ENCODE data around the gene FSCB. TPM values are rescaled to one million over a fixed set of nuclear protein-coding genes. Genes with fewer than 3 reads are reported as not detected.
"Not testable (repeated sequence)": the region's sequence is repeated elsewhere in the genome, so short reads cannot be mapped to it uniquely, and the experiment has no call there.

The FSCB gene, protein sequence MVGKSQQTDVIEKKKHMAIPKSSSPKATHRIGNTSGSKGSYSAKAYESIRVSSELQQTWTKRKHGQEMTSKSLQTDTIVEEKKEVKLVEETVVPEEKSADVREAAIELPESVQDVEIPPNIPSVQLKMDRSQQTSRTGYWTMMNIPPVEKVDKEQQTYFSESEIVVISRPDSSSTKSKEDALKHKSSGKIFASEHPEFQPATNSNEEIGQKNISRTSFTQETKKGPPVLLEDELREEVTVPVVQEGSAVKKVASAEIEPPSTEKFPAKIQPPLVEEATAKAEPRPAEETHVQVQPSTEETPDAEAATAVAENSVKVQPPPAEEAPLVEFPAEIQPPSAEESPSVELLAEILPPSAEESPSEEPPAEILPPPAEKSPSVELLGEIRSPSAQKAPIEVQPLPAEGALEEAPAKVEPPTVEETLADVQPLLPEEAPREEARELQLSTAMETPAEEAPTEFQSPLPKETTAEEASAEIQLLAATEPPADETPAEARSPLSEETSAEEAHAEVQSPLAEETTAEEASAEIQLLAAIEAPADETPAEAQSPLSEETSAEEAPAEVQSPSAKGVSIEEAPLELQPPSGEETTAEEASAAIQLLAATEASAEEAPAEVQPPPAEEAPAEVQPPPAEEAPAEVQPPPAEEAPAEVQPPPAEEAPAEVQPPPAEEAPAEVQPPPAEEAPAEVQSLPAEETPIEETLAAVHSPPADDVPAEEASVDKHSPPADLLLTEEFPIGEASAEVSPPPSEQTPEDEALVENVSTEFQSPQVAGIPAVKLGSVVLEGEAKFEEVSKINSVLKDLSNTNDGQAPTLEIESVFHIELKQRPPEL
- not detected for total RNA-seq

DNA sequence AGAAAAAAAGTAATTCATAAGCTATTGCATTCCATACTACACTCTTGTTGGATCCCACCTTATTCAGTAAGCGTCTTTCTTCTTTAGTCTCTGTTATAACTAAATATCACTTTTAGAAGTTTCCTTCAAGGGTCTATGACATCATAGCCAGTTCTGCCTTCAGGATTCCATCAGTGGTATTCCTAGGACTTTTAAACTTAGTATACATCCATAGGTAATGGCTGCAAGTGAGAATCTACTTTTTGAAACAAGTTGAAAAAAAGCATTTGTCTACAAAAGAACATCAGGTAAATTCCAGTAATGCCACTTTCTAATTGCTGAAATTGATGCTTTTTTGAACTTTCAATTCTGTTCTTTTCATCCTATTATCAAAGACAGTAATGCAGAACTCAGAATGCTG is at the start of gene FSCB:
FSCB (minus strand) TSS at position 101 of the 400 bp plus-strand sequence. CDS start 296 bp downstream, outside the sequence.
- DNase-seq (ENCODE audit: low read depth in 2 of 3, low spot score in 2 of 3), result no peak

DNA sequence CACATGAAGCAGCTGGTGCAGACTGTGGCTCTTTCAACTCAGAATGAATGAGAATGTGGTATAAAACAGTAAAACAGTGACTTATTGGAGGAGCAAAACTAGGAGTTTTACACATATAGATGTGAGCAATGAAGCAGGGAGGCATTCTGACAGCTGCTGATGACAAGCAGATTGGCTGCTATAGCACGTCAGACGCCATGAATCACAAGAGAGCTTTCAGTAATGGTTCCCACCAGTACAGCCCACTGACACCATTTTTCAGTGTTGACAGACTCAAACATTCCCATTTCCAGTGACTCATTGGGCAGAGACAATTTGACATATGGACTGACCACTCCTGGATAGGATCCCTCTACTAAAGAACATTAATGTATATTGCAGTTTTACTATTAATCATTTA is 24.6 kb upstream of the FSCB start:
- no peak for DNase-seq (ENCODE audit: low read depth in 2 of 3, low spot score in 2 of 3)

DNA sequence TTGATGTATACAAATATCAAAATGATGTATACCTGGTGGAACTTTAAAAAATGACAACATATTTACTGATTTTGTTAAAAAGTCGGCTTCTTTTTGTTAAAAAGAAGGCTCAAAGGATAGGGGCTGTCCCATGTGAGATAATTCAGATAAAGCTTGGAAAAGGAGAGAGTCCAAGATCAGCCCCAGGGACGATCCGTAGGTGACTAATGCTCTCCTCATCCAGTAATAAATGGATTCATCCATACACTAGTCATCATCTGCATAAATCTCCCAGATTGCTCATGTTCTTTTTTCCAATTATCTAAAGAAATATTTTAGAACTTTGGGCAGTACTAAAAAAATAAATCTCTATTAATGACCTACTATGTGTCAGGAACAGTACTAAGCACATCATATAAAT is 23.4 kb upstream of the FSCB start:
- DNase-seq (ENCODE audit: low read depth in 2 of 3, low spot score in 2 of 3), result no peak

DNA sequence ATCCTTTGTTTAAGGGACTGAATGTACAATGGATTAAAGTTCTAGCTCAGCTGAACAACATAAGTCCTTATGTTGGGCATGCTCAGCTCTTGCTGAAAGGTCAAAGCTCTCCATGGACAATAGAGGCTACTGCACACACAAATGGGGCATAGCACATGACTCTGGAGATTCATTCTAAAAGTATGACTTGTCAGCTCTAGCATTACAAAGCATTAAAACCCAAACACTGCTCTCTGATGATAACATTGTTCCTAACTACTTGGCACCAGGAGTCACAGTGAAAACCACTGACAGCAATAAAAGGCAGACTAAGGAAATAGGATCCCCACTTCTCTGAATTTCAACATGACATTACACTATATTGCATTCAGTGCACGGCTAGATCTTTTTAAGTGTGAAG is 21.9 kb upstream of the FSCB start:
- no peak for DNase-seq (ENCODE audit: low read depth in 2 of 3, low spot score in 2 of 3)

DNA sequence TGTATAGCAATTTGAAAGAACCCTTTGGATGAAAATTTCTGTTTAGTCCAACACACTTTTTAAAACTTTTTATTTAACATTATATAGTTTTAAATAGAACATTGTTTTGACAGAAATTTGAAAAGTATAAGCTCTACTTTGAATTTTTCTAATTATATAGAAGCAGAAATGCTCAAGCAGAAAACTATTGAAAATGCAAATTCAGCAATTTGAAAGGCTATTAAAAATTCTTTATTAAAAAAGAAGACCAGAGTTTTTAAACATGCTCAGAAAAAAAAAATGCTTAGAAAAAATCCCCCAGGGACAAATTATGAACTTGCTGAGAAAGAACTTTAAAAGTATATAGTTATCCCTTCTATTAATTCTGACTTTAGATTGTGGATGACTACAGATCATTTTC is 21.1 kb upstream of the FSCB start:
- DNase-seq (ENCODE audit: low read depth in 2 of 3, low spot score in 2 of 3), result no peak

DNA sequence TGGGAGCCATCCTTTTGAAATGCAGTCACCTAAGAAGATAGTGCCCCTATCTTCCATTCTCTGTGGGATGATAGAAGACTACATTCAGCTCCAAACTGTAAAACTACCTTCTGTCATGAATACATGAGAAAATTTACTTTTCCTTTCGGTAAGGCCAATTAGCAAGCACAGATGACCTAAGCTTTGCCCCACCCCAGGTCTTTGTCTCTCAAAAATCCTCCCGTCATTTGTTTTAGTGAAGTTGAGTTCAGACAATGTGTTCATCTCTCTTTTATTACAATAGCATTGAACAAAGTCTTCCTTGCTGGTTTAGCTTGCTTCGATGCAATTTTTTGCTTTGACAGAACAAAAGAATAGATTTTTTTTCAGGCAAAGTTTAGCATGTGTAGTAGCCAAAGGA is 18.2 kb upstream of the FSCB start:
- DNase-seq (ENCODE audit: low read depth in 2 of 3, low spot score in 2 of 3), result no peak

DNA sequence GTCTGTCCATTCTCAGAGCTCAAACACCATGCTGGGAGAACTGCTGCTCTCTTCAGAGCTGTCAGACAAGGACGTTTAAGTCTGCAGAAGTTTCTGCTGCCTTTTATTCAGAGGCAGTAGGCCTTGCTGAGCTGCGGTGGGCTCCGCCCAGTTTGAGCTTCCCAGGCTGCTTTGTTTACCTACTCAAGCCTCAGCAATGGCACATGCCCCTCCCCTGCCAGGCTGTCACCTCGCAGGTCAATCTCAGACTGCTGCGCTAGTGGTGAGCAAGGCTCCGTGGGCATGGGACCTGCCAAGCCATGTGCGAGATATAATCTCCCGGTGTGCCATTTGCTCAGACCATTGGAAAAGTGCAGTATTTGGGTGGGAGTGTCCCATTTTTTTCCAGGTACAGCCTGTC is 8.6 kb upstream of the FSCB start:
- not testable (repeated sequence) for DNase-seq (ENCODE audit: low read depth in 2 of 3, low spot score in 2 of 3)

DNA sequence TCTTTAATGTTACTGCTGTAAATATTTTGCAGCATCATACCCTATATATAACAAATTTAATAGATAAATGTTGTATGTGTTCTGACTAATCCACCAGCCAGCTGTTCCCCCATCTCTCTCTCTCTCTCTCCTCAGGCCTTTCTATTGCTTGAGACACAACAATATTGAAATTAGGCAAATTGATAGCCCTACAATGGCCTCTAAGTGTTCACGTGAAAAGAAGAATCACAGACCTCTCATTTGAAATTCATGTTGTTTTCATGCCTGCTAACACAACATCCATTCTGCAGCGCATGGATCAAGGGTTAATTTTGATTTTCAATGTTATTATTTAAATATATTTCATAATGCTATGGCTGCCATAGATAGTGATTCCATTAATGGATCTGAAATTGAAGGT is 1.8 kb upstream of the FSCB start:
- no peak for DNase-seq (ENCODE audit: low read depth in 2 of 3, low spot score in 2 of 3)

DNA sequence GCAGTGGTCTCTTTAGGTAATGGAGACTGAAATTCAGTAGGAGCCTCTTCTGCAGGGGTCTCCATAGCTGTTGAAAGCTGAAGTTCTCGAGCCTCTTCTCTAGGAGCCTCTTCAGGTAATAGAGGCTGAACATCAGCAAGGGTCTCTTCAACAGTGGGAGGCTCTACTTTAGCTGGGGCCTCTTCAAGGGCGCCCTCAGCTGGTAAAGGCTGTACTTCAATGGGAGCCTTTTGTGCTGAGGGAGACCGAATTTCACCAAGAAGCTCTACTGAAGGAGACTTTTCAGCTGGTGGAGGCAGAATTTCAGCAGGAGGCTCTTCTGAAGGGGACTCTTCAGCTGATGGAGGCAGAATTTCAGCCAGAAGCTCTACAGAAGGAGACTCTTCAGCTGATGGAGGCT is 1.5 kb downstream of the FSCB start:
- DNase-seq (ENCODE audit: low read depth in 2 of 3, low spot score in 2 of 3), result no peak

DNA sequence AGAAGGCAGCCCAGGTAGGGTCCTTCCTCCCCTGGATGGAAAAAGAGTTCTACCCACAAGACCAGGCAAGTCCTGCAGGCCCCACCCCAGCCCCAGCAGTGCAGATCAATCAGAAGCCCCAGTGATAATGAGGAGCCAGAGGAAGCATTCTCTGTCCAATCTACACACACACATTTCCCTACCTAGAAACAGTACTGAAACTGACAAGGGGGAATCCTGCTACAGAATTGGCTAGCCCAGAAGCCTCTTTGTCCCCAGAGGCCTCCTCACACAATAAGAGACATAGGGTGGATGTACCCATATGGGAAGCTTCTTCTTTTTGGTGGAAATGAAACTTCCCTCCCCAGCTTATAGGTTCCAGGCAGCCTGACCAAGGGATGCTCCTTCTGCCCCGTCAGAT is 9.9 kb downstream of the FSCB start:
- DNase-seq (ENCODE audit: low read depth in 2 of 3, low spot score in 2 of 3), result no peak

DNA sequence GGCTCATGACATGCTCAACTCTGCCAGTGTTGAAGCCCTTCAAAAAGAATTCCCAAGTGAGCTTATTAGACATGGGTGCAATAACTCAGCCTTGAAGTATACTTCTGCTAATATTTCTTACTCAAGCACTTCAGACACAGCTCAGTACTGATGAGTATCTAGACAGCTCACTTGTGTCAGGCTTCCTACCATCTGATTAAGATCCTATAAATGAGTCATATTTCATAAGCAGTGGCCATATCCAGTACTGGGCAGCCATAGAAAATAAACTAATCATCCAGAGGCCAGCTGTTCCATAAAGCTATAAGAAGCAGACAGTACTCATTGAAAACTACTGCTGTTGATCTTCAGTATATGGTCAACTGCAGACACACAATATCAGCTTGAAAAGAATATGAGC is 12.9 kb downstream of the FSCB start:
- no peak for DNase-seq (ENCODE audit: low read depth in 2 of 3, low spot score in 2 of 3)

DNA sequence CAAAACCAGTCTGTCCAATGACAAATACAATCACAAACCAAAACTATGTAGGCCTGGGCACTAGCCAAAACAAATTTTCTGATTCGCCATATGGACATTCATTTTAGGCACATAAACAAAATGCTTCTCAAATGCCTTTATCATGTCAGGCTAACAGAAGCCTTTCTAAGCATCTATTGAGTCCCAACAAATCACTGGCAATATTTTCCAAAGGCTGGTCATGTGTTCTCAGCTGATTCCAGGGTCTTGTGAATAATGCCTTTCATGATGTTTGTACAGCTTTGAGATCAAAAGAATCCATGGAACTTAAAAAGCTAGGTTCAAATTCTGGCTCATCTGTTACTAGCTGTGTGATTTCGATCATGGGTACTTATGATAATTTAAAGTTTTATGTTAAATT is 16.1 kb downstream of the FSCB start:
- no peak for DNase-seq (ENCODE audit: low read depth in 2 of 3, low spot score in 2 of 3)

DNA sequence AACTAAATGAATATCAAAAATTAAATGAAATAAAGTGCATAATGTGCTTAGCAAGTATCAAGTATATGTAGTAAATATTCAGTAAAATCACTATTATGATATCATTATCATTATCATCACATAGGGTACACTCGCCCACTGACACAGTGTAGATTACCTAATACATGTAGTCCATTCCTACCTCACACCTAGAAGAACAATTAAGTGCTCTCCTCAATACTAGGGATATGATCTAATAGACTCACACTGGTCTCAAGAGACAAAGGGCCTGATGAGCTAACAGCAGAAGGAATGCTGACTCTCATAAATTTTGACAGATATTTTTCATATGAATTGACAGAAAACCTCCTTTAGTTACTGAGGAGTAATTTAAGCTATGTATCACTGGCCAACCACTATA is 29.1 kb downstream of the FSCB start:
- no peak for DNase-seq (ENCODE audit: low read depth in 2 of 3, low spot score in 2 of 3)

DNA sequence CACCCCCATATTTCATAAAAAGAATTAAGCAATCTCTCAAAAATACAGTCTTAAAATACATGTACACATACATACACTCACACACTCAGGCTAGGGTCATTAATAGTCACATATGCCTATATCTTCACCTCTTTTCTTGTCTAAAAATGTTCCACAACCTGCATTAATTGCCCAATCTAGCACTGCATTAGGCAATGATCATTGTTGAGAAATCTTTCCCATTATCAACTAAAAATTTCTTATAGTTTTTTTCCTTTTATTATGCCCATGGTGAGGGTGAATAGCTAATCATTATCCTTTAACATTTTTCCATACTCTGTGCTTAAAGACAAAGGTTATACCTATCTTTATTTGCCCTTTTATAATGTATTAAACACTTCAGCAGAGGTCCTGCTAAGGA is 38.3 kb downstream of the FSCB start:
- DNase-seq (ENCODE audit: low read depth in 2 of 3, low spot score in 2 of 3), result no peak

DNA sequence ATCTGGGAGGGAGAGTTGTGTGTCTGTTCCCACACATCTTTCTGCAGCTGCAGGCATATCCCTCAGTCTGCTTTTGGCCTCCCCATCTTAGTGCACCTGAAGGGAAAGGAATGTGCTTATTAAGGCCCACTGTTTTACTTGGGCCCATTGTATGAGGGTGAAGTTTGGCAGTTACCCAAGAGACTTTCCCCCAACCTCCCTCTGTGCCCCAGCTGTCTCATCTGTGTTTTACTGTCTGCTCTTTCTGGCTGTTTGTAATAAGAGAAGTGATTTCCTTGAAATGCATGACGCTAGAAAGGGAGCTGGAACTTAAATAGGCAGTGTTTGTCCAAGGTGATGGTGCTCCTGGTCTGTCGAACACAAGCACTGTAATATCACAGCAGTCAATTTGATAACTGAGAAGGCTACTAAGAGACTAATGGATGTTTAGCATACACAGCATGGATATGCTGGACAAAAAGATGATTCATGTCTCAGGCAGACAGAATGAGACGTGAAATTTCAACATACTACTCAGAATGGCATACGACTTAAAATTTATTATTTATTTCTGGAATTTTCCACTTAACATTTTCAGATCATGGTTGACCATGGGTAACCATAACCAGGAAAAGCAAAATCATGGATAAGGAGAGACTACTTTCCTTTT is 43.6 kb downstream of the FSCB start:
- DNase-seq (ENCODE audit: low read depth in 2 of 3, low spot score in 2 of 3), result no peak

DNA sequence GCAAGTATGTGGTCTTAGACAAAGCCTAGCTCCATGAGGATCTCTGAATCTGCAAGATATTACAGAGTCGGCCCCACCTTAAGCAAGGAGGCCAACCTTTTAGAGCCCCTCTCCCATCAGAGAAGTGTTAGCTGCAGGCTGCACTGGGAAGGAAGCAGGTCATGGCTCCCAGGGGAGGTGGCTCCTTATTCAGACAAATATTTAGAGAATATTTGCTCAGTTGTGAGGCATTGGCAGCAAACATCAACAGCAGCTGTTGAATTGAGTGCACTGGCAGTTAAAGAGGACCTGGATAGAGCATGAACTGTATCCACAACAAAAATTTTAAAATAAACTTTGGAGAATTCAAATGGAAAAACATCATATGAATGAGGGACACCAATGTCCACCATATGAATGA is 44.7 kb downstream of the FSCB start:
- DNase-seq (ENCODE audit: low read depth in 2 of 3, low spot score in 2 of 3), result no peak

DNA sequence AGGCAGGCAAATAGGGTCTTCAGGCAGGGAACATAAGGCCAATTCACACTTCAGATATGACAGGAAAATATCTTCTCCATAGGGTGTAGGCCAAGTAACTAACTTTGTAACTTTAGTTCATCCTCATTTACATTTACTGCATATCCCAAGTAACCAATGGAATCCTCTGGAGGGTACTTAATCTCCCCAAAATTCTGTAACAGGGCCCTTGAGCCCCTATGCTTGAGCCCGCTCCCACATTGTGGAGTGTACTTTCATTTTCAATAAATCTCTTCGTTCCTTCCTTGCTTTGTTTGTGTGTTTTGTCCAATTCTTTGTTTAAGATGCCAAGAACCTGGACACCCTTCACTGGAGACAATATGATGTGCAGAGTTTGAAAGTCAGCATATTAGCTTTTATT is 45.3 kb downstream of the FSCB start:
- DNase-seq (ENCODE audit: low read depth in 2 of 3, low spot score in 2 of 3), result no peak

All from hematopoietic multipotent progenitor cell (in vitro differentiated cells).